ENCODE results near the gene CRTAP.

CRTAP gene

GRCh38 chr3:33088691-33089090 is 25.1 kb upstream of the CRTAP start:
- no peak for TF ChIP-seq CTCF (IDR thresholded peaks at IDR 0.05; ENCODE audit: control extremely low read depth, extremely low read depth, low read depth, missing control alignments)

GRCh38 chr3:33089515-33089914 is 24.3 kb upstream of the CRTAP start:
- POLR2A ChIA-PET, result no interaction called here
- no peak for DNase-seq (ENCODE audit: extremely low spot score)

More at GRCh38 chr3:33088691-33089090, 25.1 kb upstream of the CRTAP start:
- ChIA-PET POLR2A (no interaction called here), CTCF (no interaction called here)
- DNase-seq (ENCODE audit: extremely low spot score), result no peak

GRCh38 chr3:33091746-33092145 is 22.1 kb upstream of the CRTAP start:
- POLR2A ChIA-PET, result no interaction called here
- CTCF ChIA-PET, result interaction anchor here (1.1 to 2.2 kb wide), 3 partner anchors 17 to 145 kb away, joined by 3 to 11 read pairs (median 4); no protein-coding TSS in a partner anchor
- no peak for DNase-seq (ENCODE audit: extremely low spot score)
- no peak for TF ChIP-seq CTCF (IDR thresholded peaks at IDR 0.05; ENCODE audit: control extremely low read depth, extremely low read depth, low read depth, missing control alignments)

More at GRCh38 chr3:33089515-33089914, 24.3 kb upstream of the CRTAP start:
- no peak for TF ChIP-seq CTCF (IDR thresholded peaks at IDR 0.05; ENCODE audit: control extremely low read depth, extremely low read depth, low read depth, missing control alignments)
- CTCF ChIA-PET, result interaction anchor here (0.9 to 2.1 kb wide), 4 partner anchors 15 to 142 kb away, joined by 3 to 11 read pairs (median 4); no protein-coding TSS in a partner anchor

GRCh38 chr3:33092496-33093254 is 21.1 kb upstream of the CRTAP start:
- POLR2A ChIA-PET, result no interaction called here
- CTCF ChIA-PET, result interaction anchor here (1.6 to 2.2 kb wide), 4 partner anchors 12 to 39 kb away, joined by 4 to 11 read pairs (median 10); no protein-coding TSS in a partner anchor
- DNase-seq (ENCODE audit: extremely low spot score), result no peak
- no peak for TF ChIP-seq CTCF (IDR thresholded peaks at IDR 0.05; ENCODE audit: control extremely low read depth, extremely low read depth, low read depth, missing control alignments)

GRCh38 chr3:33093847-33094246 is 20.0 kb upstream of the CRTAP start:
- ChIA-PET CTCF (interaction anchor here (1.9 to 2.2 kb wide), 4 partner anchors 11 to 47 kb away, joined by 4 to 11 read pairs (median 10); no protein-coding TSS in a partner anchor), POLR2A (no interaction called here)
- DNase-seq (ENCODE audit: extremely low spot score), result no peak
- TF ChIP-seq CTCF (IDR thresholded peaks at IDR 0.05; ENCODE audit: control extremely low read depth, extremely low read depth, low read depth, missing control alignments), result no peak

- DNase-seq (ENCODE audit: extremely low spot score), result no peak
- CTCF ChIA-PET, result interaction anchor here (1.0 to 2.6 kb wide), 7 partner anchors 10 to 148 kb away, joined by 3 to 16 read pairs (median 7); no protein-coding TSS in a partner anchor
- no peak for TF ChIP-seq CTCF (IDR thresholded peaks at IDR 0.05; ENCODE audit: control extremely low read depth, extremely low read depth, low read depth, missing control alignments)
- POLR2A ChIA-PET, result no interaction called here
Measured at GRCh38 chr3:33095436-33095835, 18.4 kb upstream of the CRTAP start.

Data from GM10248 (cell line).